ENCODE results near the gene MAP7D3.

MAP7D3 gene

GRCh38 chrX:136272325-136272724 is 21.1 kb upstream of the MAP7D3 start:
- peak; percentile 33 for DNase-seq (ENCODE audit: low read depth)
- TF ChIP-seq, protein P1, sequence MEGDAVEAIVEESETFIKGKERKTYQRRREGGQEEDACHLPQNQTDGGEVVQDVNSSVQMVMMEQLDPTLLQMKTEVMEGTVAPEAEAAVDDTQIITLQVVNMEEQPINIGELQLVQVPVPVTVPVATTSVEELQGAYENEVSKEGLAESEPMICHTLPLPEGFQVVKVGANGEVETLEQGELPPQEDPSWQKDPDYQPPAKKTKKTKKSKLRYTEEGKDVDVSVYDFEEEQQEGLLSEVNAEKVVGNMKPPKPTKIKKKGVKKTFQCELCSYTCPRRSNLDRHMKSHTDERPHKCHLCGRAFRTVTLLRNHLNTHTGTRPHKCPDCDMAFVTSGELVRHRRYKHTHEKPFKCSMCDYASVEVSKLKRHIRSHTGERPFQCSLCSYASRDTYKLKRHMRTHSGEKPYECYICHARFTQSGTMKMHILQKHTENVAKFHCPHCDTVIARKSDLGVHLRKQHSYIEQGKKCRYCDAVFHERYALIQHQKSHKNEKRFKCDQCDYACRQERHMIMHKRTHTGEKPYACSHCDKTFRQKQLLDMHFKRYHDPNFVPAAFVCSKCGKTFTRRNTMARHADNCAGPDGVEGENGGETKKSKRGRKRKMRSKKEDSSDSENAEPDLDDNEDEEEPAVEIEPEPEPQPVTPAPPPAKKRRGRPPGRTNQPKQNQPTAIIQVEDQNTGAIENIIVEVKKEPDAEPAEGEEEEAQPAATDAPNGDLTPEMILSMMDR (conservative IDR thresholded peaks at IDR 0.05; ENCODE audit: low read depth, low read length): peak; percentile 45
- no peak overlapping the region for H3K4me3 ChIP-seq (ENCODE audit: low read depth, low read length)

DNA sequence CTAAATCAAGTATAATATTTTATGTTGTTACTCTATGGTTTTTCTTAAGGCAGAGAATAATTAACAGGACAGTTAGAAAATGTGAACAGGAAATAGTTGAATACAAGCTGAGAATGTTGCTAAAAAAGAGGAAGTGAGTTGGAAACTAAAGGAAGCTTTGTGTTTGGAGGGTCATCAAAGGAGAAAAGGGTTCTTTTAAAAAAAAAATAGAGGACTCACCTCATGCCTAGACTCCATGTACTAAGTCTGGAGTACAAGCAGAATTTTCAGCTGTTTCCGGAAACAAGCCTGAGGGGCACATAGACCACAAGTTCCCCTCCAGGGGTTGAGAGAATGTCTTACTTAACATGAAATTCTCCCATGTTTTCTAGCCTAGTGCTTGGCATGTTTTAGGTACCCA is 20.1 kb upstream of the MAP7D3 start:
- DNase-seq (ENCODE audit: low read depth): no peak
- TF ChIP-seq, protein P1 (conservative IDR thresholded peaks at IDR 0.05; ENCODE audit: low read depth, low read length): no peak
- H3K4me3 ChIP-seq (ENCODE audit: low read depth, low read length): no peak overlapping the region

DNA sequence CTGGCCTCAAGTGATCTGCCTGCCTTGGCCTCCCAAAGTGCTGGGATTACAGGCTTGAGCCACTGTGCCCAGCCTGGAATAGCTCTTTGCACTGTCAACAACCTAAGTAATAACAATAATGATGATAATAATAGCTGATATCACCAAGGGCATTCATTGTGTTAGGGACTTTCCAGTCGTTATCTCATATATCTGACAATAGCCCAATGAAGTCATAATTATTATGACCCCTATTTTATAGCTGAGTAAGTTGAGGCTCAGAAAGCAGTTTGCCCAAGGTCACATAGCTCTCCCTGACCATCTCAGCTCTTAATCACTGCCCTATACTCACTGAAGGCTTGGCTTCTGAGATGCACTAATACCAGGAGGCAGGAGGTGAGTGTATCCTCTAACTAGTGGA is 18.7 kb upstream of the MAP7D3 start:
- DNase-seq (ENCODE audit: low read depth): no peak
- no peak overlapping the region for H3K4me3 ChIP-seq (ENCODE audit: low read depth, low read length)
- TF ChIP-seq, protein P1 (conservative IDR thresholded peaks at IDR 0.05; ENCODE audit: low read depth, low read length): no peak

- DNase-seq (ENCODE audit: low read depth): peak; percentile 60
- TF ChIP-seq, protein P1 (conservative IDR thresholded peaks at IDR 0.05; ENCODE audit: low read depth, low read length): peak; percentile 78
- H3K4me3 ChIP-seq (ENCODE audit: low read depth, low read length): no peak overlapping the region
Measured at GRCh38 chrX:136268051-136269048, 17.1 kb upstream of the MAP7D3 start.

GRCh38 chrX:136266828-136267227 is 15.6 kb upstream of the MAP7D3 start:
- no peak for DNase-seq (ENCODE audit: low read depth)
- TF ChIP-seq, protein P1 (conservative IDR thresholded peaks at IDR 0.05; ENCODE audit: low read depth, low read length): no peak
- H3K4me3 ChIP-seq (ENCODE audit: low read depth, low read length): no peak overlapping the region

DNA sequence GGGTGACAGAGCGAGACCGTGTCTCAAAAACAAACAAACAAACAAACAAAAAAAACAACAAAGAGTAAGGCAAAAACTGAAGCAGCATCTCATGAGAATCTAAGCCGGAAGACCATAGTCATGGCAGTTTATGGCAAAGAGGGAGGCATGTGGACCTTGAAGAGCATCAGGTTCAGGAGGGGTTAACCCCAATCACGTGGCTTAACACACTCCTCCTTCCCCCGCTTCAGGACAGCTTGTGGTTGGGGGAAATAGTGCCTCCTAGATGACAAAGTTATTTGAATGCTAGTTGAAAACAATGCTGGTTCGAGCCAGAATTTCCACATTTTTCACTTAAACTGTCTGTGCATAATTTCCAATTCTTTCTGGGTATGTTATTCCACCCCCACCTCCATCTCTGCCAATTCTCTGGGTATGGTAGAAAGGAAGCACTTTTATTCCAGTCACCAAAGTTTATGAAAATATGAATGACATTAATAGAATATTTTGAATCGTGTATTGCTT is 11.7 kb upstream of the MAP7D3 start:
- DNase-seq (ENCODE audit: low read depth): no peak
- TF ChIP-seq, protein P1 (conservative IDR thresholded peaks at IDR 0.05; ENCODE audit: low read depth, low read length): no peak
- no peak overlapping the region for H3K4me3 ChIP-seq (ENCODE audit: low read depth, low read length)

Data from choroid plexus epithelial cell (primary cell).